ENCODE results near the gene IL36RN.

IL36RN gene

DNA sequence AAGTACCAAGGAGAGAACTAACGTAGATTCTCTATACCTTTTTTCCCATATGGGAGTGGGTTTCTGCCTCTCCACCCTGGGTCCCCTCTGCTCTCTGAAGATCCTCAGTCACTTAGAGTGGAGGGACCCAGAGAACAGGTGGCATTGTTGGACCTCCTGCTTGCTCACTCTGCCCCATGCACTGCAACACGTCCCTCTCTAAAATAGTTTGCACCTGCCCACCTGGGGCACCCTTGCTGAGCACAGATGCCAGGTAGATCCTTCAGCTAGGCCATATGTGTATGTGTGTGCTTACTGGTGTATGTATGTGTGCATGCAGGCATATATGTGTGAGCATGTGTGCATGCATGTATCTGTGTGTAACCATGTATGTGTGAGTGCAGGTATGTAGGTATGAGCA is 2.2 kb downstream of the IL36RN start:
- TF ChIP-seq, protein P1, sequence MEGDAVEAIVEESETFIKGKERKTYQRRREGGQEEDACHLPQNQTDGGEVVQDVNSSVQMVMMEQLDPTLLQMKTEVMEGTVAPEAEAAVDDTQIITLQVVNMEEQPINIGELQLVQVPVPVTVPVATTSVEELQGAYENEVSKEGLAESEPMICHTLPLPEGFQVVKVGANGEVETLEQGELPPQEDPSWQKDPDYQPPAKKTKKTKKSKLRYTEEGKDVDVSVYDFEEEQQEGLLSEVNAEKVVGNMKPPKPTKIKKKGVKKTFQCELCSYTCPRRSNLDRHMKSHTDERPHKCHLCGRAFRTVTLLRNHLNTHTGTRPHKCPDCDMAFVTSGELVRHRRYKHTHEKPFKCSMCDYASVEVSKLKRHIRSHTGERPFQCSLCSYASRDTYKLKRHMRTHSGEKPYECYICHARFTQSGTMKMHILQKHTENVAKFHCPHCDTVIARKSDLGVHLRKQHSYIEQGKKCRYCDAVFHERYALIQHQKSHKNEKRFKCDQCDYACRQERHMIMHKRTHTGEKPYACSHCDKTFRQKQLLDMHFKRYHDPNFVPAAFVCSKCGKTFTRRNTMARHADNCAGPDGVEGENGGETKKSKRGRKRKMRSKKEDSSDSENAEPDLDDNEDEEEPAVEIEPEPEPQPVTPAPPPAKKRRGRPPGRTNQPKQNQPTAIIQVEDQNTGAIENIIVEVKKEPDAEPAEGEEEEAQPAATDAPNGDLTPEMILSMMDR (conservative IDR thresholded peaks at IDR 0.05; ENCODE audit: low read depth): no peak
- ChIA-PET CTCF (no interaction called here), POLR2A (ENCODE audit: low non-redundant PET) (no interaction called here)
- H3K27ac ChIP-seq: no peak overlapping the region
- no peak for DNase-seq (ENCODE audit: low spot score)

DNA sequence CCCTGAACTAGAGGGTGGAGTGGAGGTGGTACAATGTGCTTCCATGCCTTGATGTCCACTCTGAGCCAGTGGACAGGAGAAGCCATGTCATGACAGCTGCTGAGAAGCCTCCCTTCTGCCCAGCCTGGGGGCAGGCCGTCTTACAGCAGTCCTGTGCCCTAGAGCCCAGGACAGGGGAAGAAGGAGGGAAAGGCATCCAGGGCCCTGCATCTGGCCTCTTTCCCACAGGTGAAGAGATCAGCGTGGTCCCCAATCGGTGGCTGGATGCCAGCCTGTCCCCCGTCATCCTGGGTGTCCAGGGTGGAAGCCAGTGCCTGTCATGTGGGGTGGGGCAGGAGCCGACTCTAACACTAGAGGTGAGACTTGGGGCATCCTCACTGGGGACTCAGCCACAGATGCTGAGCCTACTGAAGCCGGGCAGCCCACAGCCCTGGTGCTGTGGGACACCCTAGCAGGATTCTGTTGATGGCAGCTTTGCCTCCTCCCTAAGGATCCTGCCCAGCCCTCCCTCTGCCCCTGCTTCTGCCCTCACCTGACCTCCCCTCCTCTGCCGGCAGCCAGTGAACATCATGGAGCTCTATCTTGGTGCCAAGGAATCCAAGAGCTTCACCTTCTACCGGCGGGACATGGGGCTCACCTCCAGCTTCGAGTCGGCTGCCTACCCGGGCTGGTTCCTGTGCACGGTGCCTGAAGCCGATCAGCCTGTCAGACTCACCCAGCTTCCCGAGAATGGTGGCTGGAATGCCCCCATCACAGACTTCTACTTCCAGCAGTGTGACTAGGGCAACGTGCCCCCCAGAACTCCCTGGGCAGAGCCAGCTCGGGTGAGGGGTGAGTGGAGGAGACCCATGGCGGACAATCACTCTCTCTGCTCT is 3.1 kb downstream of the IL36RN start:
- TF ChIP-seq, protein P1 (conservative IDR thresholded peaks at IDR 0.05; ENCODE audit: low read depth): no peak
- H3K27ac ChIP-seq: no peak overlapping the region
- POLR2A ChIA-PET (ENCODE audit: low non-redundant PET): no interaction called here
- no peak for DNase-seq (ENCODE audit: low spot score)
- CTCF ChIA-PET: no interaction called here

DNA sequence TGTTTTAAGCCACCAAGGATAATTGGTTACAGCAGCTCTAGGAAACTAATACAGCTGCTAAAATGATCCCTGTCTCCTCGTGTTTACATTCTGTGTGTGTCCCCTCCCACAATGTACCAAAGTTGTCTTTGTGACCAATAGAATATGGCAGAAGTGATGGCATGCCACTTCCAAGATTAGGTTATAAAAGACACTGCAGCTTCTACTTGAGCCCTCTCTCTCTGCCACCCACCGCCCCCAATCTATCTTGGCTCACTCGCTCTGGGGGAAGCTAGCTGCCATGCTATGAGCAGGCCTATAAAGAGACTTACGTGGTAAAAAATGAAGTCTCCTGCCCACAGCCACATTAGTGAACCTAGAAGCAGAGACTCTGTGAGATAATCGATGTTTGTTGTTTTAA is 5.3 kb downstream of the IL36RN start:
- ChIA-PET POLR2A (ENCODE audit: low non-redundant PET) (no interaction called here), CTCF (no interaction called here)
- no peak overlapping the region for H3K27ac ChIP-seq
- TF ChIP-seq, protein P1 (conservative IDR thresholded peaks at IDR 0.05; ENCODE audit: low read depth): no peak
- no peak for DNase-seq (ENCODE audit: low spot score)

DNA sequence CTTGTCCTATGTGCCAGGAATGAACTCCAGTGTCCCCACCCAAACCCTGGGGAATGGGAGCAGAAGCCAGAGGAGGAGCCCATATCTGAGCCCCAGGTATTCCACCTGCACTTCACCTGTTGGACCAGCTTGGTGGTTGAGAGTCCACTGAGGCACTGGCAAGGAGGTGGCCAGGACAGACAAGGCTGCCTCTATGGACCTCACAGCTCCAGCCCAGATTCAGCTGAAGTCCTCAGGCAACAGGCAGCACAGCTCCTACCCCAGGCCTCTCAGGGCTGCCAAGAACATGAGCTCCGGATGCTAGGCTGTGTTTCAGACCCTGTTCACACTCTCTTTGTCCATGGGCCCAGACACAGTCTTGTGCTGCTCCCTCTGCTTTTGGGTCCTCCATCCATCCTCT is 5.9 kb downstream of the IL36RN start:
- no peak overlapping the region for H3K27ac ChIP-seq
- TF ChIP-seq, protein P1 (conservative IDR thresholded peaks at IDR 0.05; ENCODE audit: low read depth): no peak
- CTCF ChIA-PET: no interaction called here
- no peak for DNase-seq (ENCODE audit: low spot score)
- POLR2A ChIA-PET (ENCODE audit: low non-redundant PET): no interaction called here

DNA sequence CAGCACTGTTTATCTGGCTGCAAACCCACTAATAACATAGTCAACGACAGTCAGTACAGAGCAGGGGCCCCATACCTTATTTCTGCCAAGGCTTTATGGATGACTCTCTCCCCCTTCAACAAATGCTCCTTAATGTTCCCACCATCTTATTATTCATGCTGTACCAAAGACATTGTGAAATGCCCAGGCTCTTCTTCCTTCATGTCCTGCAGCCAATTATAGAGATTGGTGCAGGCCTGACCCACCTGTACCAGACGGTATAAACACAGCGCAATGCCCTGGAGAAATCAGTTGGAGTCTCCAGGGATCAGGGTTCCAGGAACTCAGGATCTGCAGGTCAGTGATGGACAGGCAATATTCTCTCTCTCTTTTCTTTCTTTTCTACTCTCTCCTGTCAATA is 8.7 kb downstream of the IL36RN start, which contains the start of gene IL1F10:
Gene IL1F10, plus strand, starts transcription at position 290 of the 400 bp plus-strand sequence. CDS start 4,769 bp downstream, outside the sequence.
- H3K27ac ChIP-seq: no peak within 1 kb of the TSS

DNA sequence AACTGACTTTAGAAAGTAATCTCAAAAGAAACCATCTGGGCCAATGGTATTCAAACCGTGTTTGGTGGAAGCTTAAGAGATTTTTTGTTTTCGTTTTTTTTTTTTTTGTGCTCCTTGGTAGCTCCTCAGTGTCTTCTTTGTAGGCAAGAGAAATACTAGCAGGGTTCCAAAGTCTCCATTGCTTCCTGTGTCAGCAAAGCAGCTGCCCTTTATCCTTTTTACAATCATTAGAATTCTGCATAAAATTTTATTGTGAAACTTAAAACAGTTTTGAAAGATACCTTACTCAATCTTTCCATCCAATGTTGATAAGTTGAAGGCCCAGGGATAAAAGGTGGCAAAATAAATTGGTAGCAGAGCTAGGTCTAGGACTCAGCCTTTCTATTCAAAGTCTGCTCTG is 9.3 kb downstream of the IL36RN start:
- TF ChIP-seq, protein P1 (conservative IDR thresholded peaks at IDR 0.05; ENCODE audit: low read depth): no peak
- ChIA-PET CTCF (interaction anchor here (0.5 kb wide), 1 partner anchor 68 kb away, joined by 5 read pairs; no protein-coding TSS in a partner anchor), POLR2A (ENCODE audit: low non-redundant PET) (no interaction called here)
- no peak for DNase-seq (ENCODE audit: low spot score)
- H3K27ac ChIP-seq: no peak overlapping the region

More for the DNA sequence above, 8.7 kb downstream of the IL36RN start, which contains the start of gene IL1F10:
- TF ChIP-seq, protein P1 (conservative IDR thresholded peaks at IDR 0.05; ENCODE audit: low read depth): no peak
- no peak for DNase-seq (ENCODE audit: low spot score)
- POLR2A ChIA-PET (ENCODE audit: low non-redundant PET): no interaction called here
- CTCF ChIA-PET: interaction anchor here (0.5 kb wide), 1 partner anchor 67 kb away, joined by 5 read pairs; no protein-coding TSS in a partner anchor

Data from RWPE1 (cell line).